Measurements from ENCODE around the gene THADA. TPM values are rescaled to one million over a fixed set of nuclear protein-coding genes. Genes with fewer than 3 reads are reported as not detected.

The THADA gene
- total and polyA plus RNA-seq, 2 donors (not counting 3 experiments of a cell fraction or from before 2014, with no cell fraction given) = 22.6 to 25.3 TPM

DNA sequence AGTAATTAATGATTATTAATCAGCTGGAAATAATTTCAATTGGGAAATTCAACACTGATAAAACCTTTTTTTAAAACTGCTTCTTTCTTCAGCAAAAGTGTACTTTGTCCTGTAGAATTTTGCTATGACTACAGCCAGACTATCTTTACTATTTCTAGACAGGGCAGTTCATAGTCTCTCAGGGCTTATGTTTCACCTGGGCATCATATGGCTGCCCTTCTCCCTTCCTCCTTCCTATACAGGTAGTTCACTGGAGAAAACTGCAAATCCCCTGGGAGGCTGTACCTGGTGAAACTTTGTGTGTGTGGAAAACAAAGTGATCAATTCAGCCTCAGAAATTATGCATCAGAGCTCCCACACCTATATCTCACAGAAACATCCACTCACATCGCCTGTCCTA lies 38.6 kb downstream of the THADA start:
- peaks cover 3 to 7% of the 10 kb centered on the region in 2 experiments for H3K36me3 ChIP-seq (ENCODE audit: control insufficient read depth in 2 of 2, extremely low read depth in 1 of 2, insufficient read depth in 2 of 2, low read length in 2 of 2)
- no TSS peak for BruUV-seq (replicated peaks)
- POLR2A ChIA-PET = no interaction called here

More for the DNA sequence above, 38.6 kb downstream of the THADA start:
- Histone ChIP-seq H3K27ac (ENCODE audit: insufficient read depth, low read depth, low read length) (no peak overlapping the region), H3K27me3 (ENCODE audit: control insufficient read depth in 2 of 2, insufficient read depth in 2 of 2, low read length in 2 of 2) (no peaks in the 10 kb centered on the region), H3K9me1 (replicated peaks; ENCODE audit: control insufficient read depth, extremely low read depth, insufficient read depth, low read length) (no peaks in the 10 kb centered on the region), H3K9me3 (replicated peaks; ENCODE audit: control insufficient read depth, insufficient read depth, low read length) (no peaks in the 10 kb centered on the region), H3K4me3 (replicated peaks in 1 of 3; ENCODE audit: insufficient read depth in 1 of 3, low read depth in 1 of 3, low read length in 3 of 3) (no peak overlapping the region), H3K79me2 (ENCODE audit: control insufficient read depth, insufficient read depth, low read length) (no peaks in the 10 kb centered on the region), H3K4me1 (ENCODE audit: control insufficient read depth, extremely low read depth, insufficient read depth, low read length) (no peaks in the 10 kb centered on the region), H3K9ac (replicated peaks; ENCODE audit: extremely low read depth, insufficient read depth, low read length) (no peak overlapping the region), H2AFZ (ENCODE audit: low read depth, low read length) (no peak overlapping the region), H3K4me2 (ENCODE audit: insufficient read depth, low read length) (no peak overlapping the region), H4K20me1 (replicated peaks; ENCODE audit: control insufficient read depth, extremely low read depth, insufficient read depth, low read length) (no peaks in the 10 kb centered on the region)
- intact Hi-C loops (cut with micrococcal nuclease) = no loop called here
- FAIRE-seq (no peak), DNase-seq (ENCODE audit: low read depth, low spot score) (no peak)
- TF ChIP-seq JUN (IDR thresholded peaks at IDR 0.05; ENCODE audit: borderline replicate concordance, insufficient read depth, insufficient read length, low read depth) (no peak), FOS (IDR thresholded peaks at IDR 0.05; ENCODE audit: borderline replicate concordance, insufficient read depth, low read length) (no peak), MYC (IDR thresholded peaks at IDR 0.05; ENCODE audit: low read depth, low read length) (no peak), POLR2AphosphoS5 (IDR thresholded peaks at IDR 0.05; ENCODE audit: insufficient read depth, low read depth, low read length) (no peak), GATA2 (IDR thresholded peaks at IDR 0.05; ENCODE audit: insufficient read depth, insufficient read length, low read depth, low read length) (no peak), EZH2 (IDR thresholded peaks at IDR 0.05; ENCODE audit: borderline replicate concordance, low read depth, low read length, severe bottlenecking) (no peak), POLR2A (IDR thresholded peaks at IDR 0.05; ENCODE audit: low read depth, low read length) (no peak)
- TF ChIP-seq, protein P1, sequence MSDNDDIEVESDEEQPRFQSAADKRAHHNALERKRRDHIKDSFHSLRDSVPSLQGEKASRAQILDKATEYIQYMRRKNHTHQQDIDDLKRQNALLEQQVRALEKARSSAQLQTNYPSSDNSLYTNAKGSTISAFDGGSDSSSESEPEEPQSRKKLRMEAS (IDR thresholded peaks at IDR 0.05; ENCODE audit: insufficient read depth, insufficient read length) = no peak
- TF ChIP-seq, protein P2, sequence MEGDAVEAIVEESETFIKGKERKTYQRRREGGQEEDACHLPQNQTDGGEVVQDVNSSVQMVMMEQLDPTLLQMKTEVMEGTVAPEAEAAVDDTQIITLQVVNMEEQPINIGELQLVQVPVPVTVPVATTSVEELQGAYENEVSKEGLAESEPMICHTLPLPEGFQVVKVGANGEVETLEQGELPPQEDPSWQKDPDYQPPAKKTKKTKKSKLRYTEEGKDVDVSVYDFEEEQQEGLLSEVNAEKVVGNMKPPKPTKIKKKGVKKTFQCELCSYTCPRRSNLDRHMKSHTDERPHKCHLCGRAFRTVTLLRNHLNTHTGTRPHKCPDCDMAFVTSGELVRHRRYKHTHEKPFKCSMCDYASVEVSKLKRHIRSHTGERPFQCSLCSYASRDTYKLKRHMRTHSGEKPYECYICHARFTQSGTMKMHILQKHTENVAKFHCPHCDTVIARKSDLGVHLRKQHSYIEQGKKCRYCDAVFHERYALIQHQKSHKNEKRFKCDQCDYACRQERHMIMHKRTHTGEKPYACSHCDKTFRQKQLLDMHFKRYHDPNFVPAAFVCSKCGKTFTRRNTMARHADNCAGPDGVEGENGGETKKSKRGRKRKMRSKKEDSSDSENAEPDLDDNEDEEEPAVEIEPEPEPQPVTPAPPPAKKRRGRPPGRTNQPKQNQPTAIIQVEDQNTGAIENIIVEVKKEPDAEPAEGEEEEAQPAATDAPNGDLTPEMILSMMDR (IDR thresholded peaks at IDR 0.05; ENCODE audit: extremely low read depth in 1 of 2, insufficient read depth in 1 of 2, low read depth in 1 of 2, low read length in 2 of 2) = no peak
- CTCF ChIA-PET = interaction anchor here (2.8 to 3.3 kb wide), 2 partner anchors 9 to 20 kb away, joined by 18 read pairs; no protein-coding TSS in a partner anchor
- dilution Hi-C loops (cut with MboI; ENCODE audit: extremely low pct_ligation_motif_present, low sequenced_read_pairs) = no loop called here

Data from endothelial cell of umbilical vein (primary cell).